GM21528 (cell line): ENCODE measurements around the gene EIF1B.

Experiments used
- ATAC-seq: cut with Tn5 transposase; IDR thresholded peaks from one replicate; pipeline ENCODE4 v1.9.1; 2021; ENCODE audit warnings: mild to moderate bottlenecking, moderate library complexity; ENCODE audit not compliant: unreplicated experiment, low FRiP score

The EIF1B gene

DNA sequence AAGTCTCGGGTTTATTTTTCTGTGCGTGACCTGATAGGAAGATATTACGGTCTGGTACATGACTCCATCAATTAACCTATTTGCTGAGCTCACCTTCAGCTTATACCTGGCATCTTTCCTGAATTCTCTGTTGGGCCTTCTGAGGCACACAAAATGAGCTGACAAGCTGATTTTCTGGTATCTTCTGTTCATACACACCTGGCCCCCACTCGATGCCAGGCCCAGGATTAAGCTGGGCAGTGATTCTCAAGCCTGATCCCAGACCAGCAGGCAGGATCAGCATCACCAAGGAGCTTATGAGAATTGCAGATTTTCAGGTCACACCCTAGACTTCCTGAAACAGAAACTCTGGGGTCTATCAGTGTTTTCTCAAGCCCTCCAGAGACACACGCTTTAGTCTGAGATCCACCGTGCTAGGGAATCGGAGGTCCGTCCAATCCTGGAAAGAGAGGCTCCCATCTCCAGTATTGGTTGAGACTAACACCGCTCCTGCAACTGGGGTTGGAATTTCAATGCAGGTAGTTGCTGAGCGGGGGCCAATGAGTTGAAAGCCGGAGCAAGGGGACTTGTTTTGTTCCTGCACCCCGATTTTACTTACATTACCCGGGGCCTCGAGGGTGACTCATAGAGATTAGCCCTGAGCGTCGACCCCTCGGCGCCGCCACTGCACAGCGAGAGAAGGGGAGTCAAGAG lies 636 bp upstream of the EIF1B start:
- peak; percentile 5 for ATAC-seq

DNA sequence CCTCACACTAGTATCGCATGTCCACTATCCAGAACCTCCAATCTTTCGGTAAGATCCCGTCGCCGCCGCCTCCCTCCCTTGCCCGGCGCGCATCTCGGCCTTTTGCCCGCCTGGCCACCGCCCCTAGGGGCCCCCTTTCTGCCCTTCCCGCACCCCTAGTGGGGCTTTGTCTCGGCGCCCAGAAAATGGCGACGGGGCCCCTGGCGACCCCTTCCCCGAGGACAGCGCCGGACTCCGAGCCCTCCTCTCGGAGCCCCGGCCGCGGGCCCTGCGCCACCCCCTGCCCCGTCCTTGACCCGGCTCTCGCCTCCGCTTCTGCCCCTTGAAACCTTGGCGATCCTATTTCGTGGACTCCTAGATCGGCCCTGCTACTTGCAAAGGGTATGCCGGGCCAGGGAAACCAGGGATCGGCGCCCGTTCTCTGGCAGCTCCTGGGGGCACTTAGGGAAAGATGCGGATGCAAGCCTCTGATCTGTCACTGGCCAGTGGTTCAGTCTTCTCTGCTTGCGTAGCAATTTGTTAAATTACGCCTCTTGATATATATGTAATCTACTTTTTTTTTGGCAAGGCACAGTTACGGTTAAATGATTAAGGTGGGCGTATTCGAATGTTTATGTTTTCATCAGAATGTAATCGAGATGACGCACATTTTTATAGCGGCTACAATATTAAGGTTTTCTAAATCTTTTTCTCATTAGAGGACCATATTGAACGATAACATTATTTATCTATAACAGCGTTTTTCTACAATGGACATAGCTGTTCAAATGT lies 603 bp downstream of the EIF1B start:
- ATAC-seq: peak; percentile 40

DNA sequence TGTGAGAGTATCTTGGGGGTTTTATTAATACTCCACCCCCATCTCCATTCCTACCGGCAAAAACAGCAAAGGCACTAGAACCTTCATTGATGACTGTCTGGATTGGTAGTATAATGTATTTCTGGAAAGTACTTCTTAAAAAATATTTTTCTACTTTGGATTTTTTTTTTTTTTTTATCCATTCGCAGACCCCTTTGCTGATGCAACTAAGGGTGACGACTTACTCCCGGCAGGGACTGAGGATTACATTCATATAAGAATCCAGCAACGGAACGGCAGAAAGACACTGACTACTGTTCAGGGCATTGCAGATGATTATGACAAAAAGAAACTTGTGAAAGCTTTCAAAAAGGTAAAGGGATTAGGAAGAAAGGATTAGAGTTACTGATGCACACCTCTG lies 1.2 kb downstream of the EIF1B start:
- ATAC-seq: no peak

DNA sequence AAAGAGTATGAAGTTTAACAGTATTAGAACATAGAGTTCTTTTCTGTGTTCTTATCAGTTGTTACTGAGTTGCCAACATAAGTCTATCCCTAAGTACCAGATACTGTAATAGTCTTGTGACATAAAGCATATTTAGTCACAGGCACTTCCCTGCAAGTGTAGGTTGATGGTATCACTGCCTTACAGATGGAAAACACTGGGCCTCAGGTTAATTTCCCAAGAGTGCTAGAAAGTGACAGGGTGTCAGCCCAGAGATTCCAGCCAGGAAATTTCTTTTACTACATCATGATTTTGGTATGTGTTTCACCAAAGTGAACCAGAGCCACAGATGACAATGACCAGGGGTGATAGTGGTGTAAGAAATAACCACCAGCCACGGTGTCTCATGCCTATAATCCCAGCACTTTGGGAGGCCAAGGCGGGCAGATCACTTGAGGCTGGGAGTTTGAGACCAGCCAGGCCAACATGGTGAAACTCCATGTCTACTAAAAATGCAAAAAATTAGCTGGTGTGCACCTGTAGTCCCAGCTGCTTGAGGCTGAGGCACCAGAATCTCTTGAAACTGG lies 3.2 kb downstream of the EIF1B start:
- ATAC-seq: no peak

DNA sequence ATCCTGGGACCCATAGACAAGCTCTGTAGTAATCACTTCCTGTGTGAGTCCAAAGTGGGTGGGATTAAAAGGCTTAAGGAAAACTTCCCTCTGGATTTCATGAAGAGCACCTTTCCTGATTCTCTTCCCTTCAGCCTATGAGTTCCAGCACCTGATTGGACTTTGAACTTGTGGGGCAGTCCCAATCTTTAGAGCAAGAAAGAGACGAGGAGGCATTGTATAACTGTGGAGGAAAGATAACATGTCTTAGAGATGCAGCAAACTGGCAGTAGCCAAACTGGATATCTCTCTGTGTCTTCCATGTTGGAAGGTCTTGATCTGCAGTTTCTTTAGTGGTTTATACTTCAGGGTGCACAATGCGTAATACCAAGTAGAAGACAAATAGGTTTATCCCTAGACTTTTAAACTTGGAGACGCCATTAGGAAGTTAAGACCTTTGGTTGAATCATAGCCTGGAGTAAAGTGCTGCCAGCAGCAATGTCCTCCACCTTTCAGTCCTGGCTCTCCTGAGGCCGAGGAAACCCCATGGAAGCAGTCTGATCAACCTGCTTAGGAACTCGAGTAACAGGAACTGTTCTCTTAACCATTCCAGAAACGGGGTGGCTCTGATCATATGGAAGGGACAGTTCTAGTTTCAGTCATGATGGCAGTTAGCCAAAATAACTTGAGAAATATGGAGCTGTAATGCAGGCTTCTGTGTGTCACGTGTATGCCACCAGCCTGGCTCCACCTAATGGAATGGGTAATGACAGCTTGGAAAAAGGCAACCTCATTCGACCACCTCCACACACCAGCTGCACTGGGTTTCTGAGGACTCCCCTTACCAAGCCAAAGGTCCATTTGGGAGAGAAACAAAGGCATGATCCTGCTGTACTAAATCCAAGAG lies 4.7 kb downstream of the EIF1B start:
- ATAC-seq: no peak

DNA sequence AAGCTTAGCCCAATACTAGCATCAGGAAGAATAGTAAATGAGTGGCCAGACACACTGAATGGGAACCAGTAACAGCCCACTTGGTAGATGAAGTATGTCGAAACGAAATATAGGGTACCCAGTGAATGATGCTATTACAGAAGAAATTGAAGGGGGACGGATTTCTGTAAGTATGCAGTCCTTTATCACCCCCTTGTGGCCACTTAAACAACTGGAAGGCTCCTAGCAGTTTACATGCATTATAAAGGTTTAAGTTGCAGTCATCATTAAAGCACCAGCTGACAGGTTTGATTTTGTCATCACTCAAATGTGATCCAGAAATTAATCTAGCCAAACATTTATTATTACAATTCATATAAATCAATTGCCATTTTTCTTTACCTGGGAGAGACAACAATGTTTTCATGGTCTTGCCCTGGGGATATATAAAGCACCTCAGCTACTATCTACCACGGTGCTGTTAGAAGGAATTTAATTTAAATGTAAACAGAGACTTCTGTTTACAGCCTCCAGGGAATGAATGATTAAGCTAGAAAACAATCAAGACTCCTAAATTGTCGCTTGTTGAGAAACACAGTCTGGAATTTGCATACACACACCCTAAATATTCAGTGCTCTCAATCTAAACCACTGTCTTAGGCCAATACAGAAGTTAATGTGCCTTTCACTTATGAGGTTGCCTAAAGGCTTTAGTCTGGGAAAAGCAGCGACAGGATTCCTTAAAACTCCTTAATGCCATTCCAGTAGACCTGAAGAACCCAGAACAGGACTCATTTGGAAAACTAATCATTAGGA lies 7.8 kb downstream of the EIF1B start:
- ATAC-seq: peak; percentile 71

DNA sequence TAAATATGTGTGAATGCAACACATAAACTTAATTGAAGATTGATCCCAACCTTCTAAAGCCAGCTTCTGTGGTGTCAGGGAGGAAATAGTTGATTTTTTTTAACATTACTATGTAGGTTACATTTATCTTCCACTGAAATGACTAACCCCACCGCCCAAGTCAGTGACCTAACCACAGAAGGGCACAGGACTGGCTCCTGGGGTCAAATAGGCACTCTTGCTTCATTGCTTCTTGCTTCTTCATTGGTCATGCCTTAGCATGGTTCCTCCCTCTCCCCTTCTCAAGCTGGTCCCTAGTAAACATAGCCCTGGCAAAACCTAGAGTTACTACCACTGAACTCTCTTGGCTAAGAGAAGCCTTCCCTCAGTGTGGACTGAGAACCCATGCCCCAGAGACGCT lies 12.3 kb downstream of the EIF1B start:
- no peak for ATAC-seq

DNA sequence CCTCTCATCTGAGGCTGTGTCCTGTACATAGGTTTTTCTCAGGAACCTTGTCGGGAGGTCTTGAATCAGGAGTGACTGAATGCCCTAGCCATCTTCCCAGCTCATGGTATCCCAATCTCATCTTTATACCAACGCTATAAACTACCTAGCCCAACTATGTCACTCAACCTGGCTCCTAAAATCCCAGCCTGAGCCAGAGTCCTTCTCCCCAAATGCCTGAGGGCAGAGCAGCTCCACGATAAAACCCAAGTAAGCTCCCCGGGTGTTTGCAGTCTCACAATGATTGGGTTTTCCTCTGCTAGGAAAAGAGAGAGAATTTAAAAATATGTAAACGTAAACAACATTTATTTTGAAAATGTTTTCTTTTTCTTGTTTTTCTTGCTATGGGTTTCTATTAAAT lies 14.4 kb downstream of the EIF1B start:
- ATAC-seq: no peak

DNA sequence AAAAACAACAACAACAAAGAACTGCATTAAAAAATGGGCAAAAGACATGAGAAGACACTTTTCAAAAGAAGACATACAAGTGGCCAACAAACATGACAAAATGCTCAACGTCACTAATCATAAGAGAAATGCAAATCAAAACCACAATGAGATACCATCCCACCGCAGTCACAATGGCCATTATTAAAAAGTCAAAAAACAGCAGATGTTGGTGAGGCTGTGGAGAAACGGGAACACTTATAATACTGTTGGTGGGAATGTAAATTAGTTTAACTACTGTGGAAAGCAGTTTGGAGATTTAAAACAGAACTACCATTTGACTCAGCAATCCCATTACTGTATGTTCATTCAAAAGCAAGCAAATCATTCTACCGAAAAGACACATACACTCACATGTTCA lies 15.1 kb downstream of the EIF1B start:
- ATAC-seq: no peak

DNA sequence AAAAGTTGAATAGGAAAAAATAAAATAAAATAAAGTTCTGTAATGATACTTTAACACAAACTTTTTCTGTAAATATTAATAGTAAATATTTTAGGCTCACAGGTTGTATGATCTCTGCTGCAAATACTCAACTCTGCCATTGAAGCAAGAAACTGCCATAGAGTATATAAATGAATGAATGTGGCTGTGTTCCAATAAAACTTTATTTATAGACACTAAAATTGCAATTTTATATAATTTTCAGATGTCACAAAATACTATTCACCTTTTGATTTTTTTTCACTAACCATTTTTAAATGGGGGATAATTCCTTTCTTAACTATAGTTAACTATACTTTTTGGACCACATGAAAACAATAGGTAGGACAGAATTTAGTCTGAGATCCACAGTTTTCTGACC lies 16.0 kb downstream of the EIF1B start:
- no peak for ATAC-seq

DNA sequence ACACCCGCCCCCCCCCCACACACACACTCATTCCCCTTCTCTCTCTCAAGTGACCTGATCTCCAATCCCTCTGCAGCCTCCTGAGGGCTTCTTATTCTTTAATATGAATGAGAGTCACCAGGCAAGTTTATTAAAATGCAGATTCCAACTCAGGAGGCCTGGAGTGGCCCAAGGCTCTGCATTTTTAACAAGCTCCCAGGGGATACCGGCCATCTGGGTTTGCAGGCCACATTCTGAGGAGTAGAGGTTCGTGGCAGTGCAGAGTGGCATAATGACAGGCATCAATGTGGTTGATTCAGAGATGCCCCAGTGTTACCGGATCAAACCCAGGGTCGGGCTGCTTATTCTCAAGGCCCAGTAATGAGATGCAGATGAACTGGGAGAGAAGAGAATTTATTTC lies 18.9 kb downstream of the EIF1B start:
- ATAC-seq: no peak

DNA sequence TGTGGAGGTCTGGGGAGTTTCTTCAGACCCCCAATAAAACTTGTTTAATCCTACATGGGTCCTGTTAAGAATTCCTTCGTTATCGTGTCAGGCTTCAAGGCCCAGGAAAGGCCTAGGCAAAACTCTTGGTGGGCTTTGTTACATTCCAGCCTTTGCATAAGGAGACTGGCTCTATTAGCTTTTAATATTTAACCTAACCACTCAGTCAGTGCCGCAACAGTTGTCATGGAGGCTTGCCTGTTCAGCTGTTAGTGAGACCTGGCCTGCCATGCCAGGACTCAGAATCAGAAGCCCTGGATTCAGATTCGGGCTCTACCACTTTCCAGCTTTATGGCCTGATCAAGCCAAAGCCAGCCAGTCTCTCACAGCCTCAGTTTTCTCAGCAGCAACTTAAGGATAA lies 19.6 kb downstream of the EIF1B start:
- ATAC-seq: no peak

DNA sequence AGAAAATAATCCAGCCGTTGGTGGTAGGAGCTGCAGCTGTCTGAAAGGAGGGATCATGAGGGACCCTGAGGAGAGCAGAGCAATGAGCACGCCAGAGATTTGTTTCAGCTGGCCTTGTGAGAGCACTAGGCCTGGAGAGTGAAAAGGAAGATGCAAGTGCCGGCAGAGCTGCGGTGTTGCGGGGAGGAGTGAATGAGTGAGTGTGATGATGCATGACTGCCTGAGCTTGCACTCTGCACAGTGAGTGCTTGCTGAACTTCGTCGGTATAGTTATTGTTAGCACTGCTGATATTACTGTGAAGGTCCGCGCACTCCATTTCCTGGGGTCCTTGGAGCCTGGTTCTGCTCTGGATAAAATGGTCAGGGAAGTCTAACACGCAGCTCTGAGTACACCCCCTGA lies 23.2 kb downstream of the EIF1B start:
- ATAC-seq: no peak

DNA sequence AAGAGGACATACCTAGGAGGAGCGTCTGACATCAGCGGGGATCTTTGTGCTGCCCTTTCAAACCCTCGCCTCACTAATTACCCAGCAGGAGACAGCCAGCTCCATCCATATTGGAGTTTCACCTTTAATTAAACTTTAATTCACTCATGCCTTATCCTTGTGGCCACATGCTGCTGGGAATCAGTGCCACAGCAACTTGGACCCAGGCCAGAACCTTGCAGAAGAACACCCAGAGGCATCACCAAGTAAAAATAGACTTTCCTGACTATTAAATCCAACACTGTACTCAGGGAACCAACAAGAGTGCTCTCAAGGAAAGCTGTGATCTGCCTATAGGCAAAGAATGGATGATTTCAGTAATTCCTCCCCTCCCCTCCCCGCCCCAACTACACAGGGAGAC lies 23.9 kb downstream of the EIF1B start:
- no peak for ATAC-seq

DNA sequence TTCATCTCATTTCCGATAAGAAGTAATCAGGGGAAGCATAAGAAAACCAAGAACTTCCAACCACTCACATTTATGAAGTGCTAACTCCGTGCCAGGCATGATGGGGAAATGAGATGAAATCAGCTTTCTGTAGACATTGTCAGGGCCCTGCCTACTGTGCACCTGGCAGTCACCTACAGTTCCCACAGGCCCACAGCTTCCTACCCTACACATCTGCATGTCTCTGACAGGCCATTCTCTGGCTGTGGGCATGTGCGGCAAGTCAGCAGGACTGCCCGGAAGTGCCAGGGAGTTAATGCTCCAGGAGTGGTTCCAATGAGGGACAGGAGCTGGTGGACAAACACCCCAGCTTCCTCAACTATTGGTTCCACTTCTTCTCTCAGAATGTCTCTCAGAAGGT lies 24.3 kb downstream of the EIF1B start:
- ATAC-seq: no peak

DNA sequence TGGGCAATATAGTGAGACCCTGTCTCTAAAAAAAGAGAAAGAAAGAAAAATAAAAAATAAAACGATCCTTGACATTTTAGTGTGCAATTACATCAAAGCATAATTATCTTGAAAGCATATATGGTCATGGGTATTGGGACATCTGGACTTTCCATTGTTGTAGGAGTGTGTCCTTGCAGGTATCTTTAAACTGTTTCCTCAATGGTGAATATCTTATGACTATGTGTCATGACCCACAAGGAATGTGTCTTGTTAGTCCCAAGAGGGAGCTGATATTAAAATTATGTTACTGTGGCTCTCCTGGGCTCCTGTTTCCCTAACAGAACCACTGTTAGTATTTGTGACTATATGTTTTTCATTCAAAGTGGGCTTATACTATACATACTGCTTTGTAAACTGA lies 26.6 kb downstream of the EIF1B start:
- no peak for ATAC-seq

DNA sequence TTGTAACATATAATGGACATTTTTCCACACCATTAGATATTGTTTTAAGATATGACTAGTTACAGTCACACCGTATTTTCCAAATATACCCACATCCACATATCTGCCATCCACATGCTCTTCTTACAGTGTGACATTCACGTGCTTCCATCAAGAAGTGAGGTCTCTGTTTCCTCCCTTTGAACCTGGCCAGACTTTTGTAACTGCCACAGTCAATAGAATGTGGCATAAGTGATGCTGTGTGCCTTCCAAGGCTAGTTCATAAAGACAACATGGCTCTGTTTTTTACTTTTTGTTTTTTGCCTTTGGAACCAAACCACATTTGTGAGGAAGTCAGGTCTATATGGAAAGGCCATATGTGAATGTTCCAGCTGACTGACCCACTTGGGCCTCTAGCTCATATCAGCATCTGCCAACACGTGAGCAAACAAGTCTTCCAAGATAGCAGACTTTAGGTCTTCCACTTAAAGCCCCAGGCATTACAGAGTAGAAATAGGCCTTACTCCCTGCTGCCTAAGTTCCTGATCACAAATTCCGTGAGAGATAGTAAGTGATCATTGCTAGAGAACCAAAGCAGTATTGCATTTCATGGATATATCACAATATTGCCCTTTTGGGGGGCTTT lies 27.1 kb downstream of the EIF1B start:
- no peak for ATAC-seq

DNA sequence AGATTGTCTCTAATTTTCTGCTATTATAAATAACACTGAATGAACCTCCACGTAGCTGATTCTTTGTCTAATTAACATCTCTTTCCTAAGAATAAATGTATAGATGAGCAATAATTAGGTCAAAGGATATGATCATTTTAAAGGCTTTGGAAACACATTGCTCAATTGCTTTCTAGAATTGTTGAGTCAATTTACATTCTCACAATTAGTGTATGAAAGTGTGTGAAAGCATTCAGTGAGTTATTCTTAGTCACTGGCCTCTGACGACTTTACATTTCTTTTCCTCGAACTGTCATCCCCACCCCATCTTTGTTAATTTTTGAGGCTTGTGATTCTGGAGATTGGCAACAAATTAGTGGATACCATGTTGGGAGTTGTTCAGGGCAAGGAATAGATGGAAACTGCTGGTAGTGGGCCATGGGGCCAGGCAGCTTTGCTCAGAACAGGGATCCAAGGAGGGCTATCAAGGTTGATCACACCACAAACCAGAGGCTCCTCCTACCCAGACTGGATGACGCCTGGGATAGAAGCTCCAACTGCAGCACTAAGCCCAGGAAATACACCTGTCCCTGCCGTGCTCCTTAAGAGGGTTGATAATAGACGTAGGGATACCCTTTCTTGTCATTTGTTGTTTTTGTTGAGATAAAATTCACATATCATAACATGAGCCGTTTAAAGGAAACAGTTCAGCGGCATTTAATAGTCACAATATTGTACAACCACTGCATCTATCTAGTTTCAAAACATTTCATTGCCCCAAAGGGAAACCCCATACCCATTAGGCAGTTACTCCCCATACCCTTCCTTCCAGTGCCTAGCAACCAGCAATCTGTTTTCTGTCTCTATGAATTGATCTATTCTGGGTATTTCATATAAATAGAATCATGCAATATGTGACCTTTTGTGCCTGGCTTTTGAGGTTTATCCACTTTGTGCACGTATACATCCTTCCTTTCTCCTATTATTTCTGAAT lies 27.9 kb downstream of the EIF1B start:
- no peak for ATAC-seq

DNA sequence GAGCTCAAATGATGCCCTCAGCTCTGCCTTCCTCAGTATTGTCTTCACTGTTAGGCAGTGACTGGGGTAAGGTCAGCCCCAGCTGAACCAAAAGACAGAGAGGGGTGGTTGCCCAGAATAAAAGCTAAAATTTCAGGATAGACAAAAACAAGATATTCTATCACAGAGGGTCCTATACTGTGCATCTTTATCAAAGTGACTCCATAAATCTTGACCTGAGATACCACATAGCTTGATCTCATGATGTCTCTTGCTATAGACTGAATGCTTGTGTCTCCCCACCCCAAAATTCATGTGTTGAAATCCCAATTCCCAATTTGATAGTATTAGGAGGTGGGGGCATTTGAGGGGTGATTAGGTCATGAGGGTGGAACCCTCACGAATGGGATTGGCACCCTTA lies 30.4 kb downstream of the EIF1B start:
- ATAC-seq: no peak
